ENCODE results near the gene CENPP.

Gene CENPP

DNA sequence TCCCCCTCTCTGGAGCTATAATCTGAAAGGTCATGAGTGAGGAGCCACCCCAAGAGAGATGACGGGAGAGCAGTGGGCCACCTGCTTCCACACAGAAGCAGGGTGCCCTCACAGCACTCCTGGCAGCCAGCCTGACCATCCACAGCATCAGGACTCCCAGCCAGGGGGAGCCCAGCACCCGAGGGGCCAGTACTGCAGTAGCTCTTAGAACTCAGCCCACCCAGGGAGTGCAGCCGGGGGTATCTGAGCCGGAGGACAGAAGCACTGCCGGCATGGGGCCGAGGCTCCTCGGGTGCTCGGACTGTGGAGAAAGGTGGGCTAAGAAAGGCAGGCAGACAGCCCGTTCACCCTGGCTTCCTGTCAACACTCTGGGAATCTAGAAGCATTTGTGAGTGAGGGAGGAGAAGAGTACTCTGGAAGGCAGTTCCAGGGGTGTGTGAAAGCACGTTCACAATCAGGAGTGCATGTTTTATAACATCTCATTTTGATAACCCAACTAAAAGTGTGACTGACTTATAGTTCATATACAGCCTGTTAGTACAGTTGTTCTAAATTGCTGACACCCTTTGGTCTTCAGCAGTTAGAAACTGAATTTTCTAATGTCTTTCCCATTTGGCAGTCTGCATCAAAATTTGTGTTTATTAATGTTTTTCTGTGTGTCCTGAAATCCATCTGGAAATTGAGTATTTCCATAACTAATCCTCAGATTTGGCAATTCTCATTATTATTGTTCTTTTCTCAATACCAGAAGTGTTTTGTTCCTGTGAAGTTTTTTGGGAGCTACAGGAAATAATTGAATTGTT, 182.5 kb downstream of the CENPP start:
- Mint-ChIP-seq H3K27me3 (no peaks in the 10 kb centered on the region), H3K9me3 (no peaks in the 10 kb centered on the region), H3K36me3 (no peaks in the 10 kb centered on the region), H3K4me1 (peaks cover 4% of the 10 kb centered on the region), H3K27ac (no peak overlapping the region), H3K4me3 (no peak overlapping the region)

DNA sequence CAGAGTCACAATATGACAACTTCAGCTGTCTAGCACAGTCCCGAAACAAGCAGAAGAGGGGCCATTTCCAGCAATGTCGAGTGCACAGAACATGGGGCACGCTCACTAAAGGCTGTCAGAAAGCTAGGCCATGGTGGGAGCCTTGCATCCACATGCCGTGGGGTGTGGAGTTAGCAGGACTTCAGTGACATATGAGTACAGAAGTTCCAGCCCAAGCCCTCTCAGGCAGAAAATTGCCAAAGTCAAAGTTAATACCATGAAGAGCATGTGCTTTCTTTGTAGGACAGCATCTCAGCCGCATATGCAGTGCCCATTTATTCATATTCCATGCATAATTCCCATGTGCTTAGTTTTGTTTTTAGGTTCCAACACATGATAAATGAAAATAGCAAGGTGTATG, 183.3 kb downstream of the CENPP start:
- H3K4me1 Mint-ChIP-seq: peaks cover 4% of the 10 kb centered on the region
- no peaks in the 10 kb centered on the region for H3K36me3 Mint-ChIP-seq
- no peaks in the 10 kb centered on the region for H3K9me3 Mint-ChIP-seq
- H3K27me3 Mint-ChIP-seq: no peaks in the 10 kb centered on the region
- no peak overlapping the region for H3K4me3 Mint-ChIP-seq
- no peak overlapping the region for H3K27ac Mint-ChIP-seq

DNA sequence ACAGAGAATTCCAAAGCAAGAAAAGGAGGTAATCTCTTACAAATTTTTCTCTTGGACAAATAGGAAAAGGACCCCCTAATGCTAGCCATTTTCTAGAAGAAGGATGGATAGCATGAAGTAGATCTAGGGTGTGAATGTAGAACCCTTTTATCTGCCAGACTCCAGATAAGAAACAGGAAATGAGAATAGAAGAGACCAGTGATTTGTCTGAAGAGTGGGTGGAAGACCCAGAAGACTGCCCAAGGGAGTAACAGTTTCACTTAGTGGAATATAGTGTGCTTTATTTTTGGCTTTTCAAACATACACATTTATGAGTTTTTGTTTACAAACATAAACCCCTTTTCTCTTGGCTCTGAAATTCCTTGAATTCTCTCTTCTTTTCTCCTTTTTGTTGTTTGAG, 185.0 kb downstream of the CENPP start:
- Mint-ChIP-seq H3K36me3 (no peaks in the 10 kb centered on the region), H3K4me3 (no peak overlapping the region), H3K9me3 (no peaks in the 10 kb centered on the region), H3K27ac (no peak overlapping the region), H3K4me1 (peaks cover 4% of the 10 kb centered on the region), H3K27me3 (no peaks in the 10 kb centered on the region)

DNA sequence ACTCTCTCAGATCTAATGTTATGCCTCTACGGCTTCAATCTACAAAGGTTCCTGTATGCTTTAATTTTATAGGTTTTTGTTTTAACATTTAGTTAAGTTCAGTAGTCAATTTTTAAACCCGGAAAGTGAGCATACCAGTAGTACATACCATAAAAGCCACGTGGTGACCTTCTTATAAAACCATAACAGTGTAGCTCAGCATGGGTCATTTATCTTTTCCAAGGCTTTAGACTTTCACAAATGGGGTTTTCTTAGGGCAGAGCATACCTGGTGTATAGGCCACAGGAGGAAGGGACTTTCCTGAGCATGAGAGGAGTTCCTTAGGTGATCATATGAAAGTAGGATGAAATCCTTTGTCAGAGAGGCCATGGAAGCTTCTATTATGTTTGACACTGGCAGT, 186.9 kb downstream of the CENPP start:
- Mint-ChIP-seq H3K9me3 (no peaks in the 10 kb centered on the region), H3K36me3 (no peaks in the 10 kb centered on the region), H3K27ac (no peak overlapping the region), H3K4me1 (no peaks in the 10 kb centered on the region), H3K4me3 (no peak overlapping the region), H3K27me3 (no peaks in the 10 kb centered on the region)

DNA sequence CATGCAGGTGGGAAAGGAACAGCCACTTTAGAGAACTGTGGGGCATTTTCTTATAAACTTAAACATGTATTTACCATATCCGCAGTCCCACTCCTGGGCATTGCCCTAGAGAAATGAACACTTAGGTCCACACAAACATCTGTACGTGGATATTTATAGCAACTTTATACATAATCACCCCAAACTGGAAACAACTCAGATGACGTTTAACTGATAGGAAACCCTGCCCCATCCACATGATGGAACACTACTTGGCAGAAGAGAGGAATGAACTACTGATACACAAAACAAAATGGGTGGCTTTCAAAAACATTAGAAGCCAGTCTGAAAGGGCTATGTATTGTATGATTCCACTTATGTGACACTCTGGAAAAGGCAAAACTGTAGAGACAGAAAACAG, 187.6 kb downstream of the CENPP start:
- Mint-ChIP-seq H3K4me1 (no peaks in the 10 kb centered on the region), H3K27ac (no peak overlapping the region), H3K9me3 (no peaks in the 10 kb centered on the region), H3K4me3 (no peak overlapping the region), H3K36me3 (no peaks in the 10 kb centered on the region), H3K27me3 (no peaks in the 10 kb centered on the region)

DNA sequence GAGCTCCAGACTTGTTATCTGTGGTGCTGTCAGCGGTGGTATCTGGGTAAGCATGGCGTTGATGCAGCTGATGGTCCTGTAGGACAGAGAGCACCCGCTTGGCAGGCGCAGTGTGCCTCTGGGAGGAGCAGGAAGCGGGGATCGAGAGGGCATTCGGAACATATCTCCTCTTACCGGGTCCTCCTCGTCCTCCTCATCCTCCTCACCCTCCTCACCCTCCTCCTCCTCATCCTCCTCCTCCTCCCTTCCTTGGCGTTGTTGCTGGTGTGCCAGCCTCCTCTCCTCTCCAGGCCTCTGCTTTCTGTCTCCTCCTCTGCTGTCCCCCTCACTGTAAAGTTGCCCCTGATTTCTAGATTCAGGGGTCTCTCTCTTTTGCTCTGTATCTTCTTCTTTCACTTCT, 188.9 kb downstream of the CENPP start:
- Mint-ChIP-seq H3K9me3 (no peaks in the 10 kb centered on the region), H3K36me3 (peaks cover 2% of the 10 kb centered on the region), H3K27me3 (no peaks in the 10 kb centered on the region), H3K4me1 (no peaks in the 10 kb centered on the region), H3K4me3 (no peak overlapping the region), H3K27ac (no peak overlapping the region)

DNA sequence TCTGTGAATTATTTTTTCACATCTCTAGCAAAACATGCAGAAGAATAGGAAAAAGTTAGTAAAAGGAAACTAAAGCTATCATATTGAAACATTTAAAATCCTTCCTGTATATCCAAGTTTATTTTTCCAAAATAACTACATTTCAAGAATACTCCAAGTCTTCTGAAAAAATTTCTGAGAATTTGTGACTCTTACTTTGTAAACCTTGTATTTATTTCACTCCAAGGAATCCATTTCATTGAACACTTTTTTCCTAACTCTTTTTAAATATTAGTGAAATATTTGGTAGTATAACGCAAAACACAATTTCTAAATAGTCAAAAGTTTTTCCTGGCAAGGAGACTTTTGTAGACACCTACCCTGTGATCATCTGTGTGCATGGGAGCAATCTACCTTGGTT, 190.8 kb downstream of the CENPP start:
- Mint-ChIP-seq H3K4me3 (no peak overlapping the region), H3K27me3 (no peaks in the 10 kb centered on the region), H3K27ac (no peak overlapping the region), H3K9me3 (no peaks in the 10 kb centered on the region), H3K4me1 (no peaks in the 10 kb centered on the region), H3K36me3 (peaks cover 2% of the 10 kb centered on the region)

DNA sequence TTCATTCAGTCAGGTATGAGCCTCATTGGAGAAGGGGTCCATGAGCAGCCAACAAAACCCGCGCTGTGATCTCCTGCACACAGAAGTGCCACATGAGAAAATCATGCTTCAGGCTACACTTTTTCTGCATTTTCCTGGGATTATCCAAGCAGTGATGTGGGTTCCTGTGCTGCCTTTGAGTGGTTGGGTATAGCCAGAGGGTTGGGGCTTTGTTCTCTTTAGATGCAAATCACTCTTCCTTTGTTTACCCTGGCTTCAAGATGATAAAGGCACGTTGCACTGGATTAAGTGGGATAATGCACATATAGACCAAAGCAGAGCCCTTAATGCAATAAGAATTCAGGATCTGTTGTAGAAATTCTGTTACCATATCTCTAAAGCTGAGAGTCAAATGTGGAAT, 191.3 kb downstream of the CENPP start:
- Mint-ChIP-seq H3K27me3 (no peaks in the 10 kb centered on the region), H3K27ac (no peak overlapping the region), H3K9me3 (no peaks in the 10 kb centered on the region), H3K36me3 (peaks cover 2% of the 10 kb centered on the region), H3K4me3 (no peak overlapping the region), H3K4me1 (no peaks in the 10 kb centered on the region)

DNA sequence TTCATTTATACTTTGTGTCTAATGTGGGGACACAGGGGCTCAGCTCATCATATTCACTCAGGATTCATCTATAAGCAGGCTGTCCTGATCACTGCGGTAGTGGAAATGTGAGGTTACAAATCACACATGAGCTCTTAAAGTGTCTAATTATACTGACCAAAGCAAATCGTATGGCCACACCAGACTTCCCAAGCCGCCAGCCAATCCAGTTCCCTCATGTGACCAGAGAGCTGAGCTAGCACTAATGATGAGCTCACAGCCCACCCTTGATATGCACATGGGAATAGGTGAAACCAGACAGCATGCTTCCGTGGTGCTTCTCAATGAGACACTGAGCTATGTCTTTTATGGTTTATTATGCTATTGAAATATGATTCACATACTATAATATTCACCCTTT, 192.4 kb downstream of the CENPP start:
- peaks cover 2% of the 10 kb centered on the region for H3K36me3 Mint-ChIP-seq
- H3K4me1 Mint-ChIP-seq: no peaks in the 10 kb centered on the region
- H3K27ac Mint-ChIP-seq: no peak overlapping the region
- H3K27me3 Mint-ChIP-seq: no peaks in the 10 kb centered on the region
- no peaks in the 10 kb centered on the region for H3K9me3 Mint-ChIP-seq
- no peak overlapping the region for H3K4me3 Mint-ChIP-seq

DNA sequence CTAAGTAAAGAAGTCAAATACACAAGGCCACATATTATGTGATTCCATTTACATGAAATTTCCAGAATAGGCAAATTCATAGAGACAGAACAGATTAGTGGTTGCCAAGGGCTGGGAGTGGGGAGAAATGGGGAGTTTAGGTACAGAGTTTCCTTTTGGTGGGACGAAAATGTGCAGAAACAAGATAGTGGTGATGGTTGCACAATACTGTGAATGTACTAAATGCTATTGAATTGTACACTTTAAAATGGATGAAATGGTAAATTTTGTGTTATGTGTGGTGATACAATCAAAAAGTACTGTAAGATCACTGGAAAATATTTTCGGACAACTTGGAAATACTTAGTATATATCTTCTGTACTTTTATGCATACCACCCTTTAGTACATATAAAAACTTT, 195.1 kb downstream of the CENPP start:
- Mint-ChIP-seq H3K36me3 (peaks cover 2% of the 10 kb centered on the region), H3K4me3 (no peak overlapping the region), H3K27ac (no peak overlapping the region), H3K4me1 (no peaks in the 10 kb centered on the region), H3K27me3 (no peaks in the 10 kb centered on the region), H3K9me3 (no peaks in the 10 kb centered on the region)

DNA sequence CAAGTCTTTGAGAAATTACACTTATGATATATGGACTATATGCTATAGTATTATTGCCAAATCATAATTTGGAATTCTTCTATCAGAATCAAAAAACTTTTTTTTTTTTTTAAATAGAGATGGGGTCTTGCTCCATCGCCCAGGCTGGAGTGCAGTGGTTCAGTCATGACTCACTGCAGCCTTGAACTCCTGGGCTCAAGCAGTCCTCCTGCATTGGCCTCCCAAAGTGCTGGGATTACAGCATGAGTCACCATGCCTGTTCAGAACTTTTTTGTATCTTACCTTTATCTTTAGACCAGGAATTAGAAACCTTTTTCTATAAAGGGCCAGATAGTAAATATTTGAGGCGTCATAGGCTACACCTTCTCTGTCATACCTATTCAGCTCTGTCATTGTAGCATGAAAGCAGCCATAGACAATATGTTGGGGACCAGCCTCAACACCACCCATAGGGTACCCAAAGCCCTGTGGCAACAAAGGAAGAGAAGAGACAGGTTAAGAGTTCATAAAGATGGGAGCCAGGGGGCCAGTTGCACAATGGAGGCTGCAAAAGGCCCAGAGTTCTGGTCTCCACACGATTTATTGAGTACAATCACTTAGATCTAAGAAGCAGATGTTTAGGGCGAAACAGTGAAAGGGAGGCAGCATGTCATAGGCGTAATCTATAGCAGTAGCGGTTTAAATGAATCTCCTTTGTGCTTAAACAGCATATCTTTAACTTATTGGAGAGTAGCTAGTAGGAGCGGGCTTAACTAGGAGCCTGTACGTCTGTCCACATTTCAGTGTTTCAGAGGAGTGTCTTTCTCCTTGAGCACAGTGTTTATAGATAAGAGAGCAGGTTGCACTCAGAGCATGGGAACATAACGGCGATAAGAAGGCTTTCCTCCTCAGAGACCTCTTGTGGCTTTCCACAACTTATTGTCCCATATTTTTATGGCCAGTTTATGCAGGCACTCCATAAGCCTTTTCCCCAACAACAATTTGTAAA, 197.5 kb downstream of the CENPP start:
- no peaks in the 10 kb centered on the region for H3K9me3 Mint-ChIP-seq
- H3K27ac Mint-ChIP-seq: no peak overlapping the region
- H3K4me3 Mint-ChIP-seq: no peak overlapping the region
- peaks cover 2% of the 10 kb centered on the region for H3K36me3 Mint-ChIP-seq
- no peaks in the 10 kb centered on the region for H3K4me1 Mint-ChIP-seq
- H3K27me3 Mint-ChIP-seq: no peaks in the 10 kb centered on the region

DNA sequence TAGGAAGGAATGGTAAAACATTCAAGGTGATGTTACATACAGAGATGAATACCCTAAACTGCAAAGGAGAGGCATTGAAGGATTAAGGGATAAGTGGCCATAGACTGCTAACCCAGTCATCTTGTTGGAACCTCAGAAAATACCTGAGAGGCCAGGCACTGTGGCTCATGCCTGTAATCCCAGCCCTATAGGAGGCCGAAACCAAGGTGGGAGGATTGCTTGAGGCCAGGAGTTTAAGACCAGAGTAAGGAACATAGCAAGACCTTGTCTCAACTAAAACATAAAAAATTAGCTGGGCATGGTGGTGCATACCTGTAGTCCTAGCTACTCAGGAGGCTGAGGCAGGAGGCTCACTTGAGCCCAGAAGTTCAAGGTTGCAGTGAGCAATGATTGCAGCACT, 199.1 kb downstream of the CENPP start:
- Mint-ChIP-seq H3K4me3 (no peak overlapping the region), H3K27me3 (no peaks in the 10 kb centered on the region), H3K9me3 (no peaks in the 10 kb centered on the region), H3K36me3 (no peaks in the 10 kb centered on the region), H3K4me1 (no peaks in the 10 kb centered on the region), H3K27ac (no peak overlapping the region)

DNA sequence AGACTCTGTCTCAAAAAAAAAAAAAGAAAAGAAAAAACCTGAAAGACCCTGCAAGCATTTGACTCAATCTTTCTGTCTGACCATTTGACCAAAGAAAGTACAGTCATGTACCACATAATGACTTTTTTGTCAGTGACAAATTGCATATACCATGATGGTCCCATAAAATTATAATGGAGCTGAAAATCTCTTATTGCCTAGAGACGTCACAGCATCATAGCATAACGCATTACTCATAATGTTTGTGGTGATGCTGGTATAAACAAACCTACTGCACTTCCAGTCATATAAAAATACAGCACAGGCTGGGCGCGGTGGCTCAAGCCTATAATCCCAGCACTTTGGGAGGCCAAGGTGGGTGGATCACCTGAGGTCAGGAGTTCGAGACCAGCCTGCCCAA, 199.6 kb downstream of the CENPP start:
- H3K9me3 Mint-ChIP-seq: no peaks in the 10 kb centered on the region
- no peak overlapping the region for H3K27ac Mint-ChIP-seq
- H3K36me3 Mint-ChIP-seq: no peaks in the 10 kb centered on the region
- no peaks in the 10 kb centered on the region for H3K4me1 Mint-ChIP-seq
- no peaks in the 10 kb centered on the region for H3K27me3 Mint-ChIP-seq
- no peak overlapping the region for H3K4me3 Mint-ChIP-seq

DNA sequence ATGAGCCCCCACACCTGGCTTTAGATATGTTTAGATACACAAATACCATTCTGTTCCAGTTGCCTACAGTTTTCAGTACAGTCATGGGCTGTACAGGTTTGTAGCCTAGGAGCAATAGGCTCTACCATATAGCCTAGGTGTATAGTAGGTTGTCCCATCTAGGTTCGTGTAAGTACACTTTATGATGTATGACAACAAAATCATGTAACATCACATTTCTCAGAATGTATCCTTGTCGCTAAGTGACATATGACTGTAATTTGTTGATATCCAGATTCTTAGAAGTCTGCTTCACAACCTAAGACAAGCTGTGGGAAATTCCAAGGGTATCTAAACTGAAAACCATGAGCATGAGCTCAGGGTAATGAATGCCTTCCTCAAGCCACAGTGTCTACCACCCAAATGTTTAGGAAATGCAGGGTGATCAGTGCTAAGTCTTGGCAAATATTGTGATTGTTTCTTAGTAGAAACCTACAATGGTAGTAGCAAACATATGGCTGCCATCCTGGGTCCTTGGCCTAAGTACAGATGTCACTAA, 201.6 kb downstream of the CENPP start:
- no peaks in the 10 kb centered on the region for H3K9me3 Mint-ChIP-seq
- H3K27me3 Mint-ChIP-seq: no peaks in the 10 kb centered on the region
- H3K27ac Mint-ChIP-seq: no peak overlapping the region
- H3K4me3 Mint-ChIP-seq: no peak overlapping the region
- H3K4me1 Mint-ChIP-seq: no peaks in the 10 kb centered on the region
- H3K36me3 Mint-ChIP-seq: peaks cover 1% of the 10 kb centered on the region

DNA sequence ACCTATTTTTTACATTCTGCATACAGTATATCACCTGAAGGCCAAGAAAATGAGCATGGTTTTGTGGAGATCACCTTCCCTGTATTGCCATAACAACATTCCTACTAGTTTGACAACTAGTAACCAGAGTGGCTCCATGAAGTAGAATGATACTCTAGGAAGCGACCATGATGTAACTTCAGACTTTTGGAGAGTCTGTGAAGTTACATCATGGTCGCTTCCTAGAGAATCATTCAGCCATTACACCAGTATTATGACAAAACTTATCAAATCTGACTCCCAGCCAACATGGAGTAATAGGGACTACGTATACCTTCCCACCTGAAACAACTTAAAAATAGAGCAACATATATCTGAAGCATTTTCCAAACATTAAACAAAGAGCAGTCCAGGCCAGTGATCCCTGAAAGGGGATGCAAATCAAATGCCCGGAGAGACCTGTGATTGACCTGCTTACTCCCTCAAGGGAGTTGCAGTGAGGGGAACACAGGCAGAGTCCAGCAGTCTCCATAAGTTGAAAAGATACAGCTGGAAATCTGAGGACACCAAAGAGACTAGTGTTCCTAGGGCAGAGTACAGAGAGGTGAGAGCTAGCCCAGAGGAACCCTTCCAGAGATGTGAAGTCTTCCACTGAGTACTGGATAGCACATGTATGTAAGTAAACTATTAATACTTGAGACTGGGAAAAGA, 202.2 kb downstream of the CENPP start:
- H3K36me3 Mint-ChIP-seq: peaks cover 2% of the 10 kb centered on the region
- no peaks in the 10 kb centered on the region for H3K27me3 Mint-ChIP-seq
- no peak overlapping the region for H3K4me3 Mint-ChIP-seq
- H3K9me3 Mint-ChIP-seq: no peaks in the 10 kb centered on the region
- H3K4me1 Mint-ChIP-seq: no peaks in the 10 kb centered on the region
- H3K27ac Mint-ChIP-seq: no peak overlapping the region

DNA sequence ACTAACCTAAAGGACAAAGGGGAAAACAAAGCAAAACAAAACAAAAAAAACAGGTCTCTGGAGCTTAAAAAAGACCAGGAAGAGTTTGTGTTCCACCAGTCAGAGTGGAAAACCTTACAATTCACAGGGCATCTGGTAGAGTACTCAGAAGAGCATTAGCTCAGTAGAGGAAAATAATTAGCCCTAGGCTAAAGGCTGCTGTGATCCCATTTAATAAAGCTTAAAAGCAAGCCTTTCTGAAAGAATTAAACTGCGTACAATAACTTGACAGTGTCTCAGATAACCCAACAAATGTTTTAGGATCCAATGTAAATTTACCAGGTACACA, 202.7 kb downstream of the CENPP start:
- Mint-ChIP-seq H3K27ac (no peak overlapping the region), H3K27me3 (no peaks in the 10 kb centered on the region), H3K4me3 (no peak overlapping the region), H3K4me1 (no peaks in the 10 kb centered on the region), H3K9me3 (no peaks in the 10 kb centered on the region), H3K36me3 (peaks cover 2% of the 10 kb centered on the region)

Measured in activated naive CD4-positive, alpha-beta T cell treated with anti-CD3 and anti-CD28 coated beads, Interleukin-2, amount 50 U/mL, for 24 hours (primary cell).